Activated CD8-positive, alpha-beta memory T cell treated with anti-CD3 and anti-CD28 coated beads, Interleukin-2, amount 10 ng/mL, durations not matched to agents 7 days and 5 days (primary cell): ENCODE measurements around the gene NUTM2D. TPM values are rescaled to one million over a fixed set of nuclear protein-coding genes. Genes with fewer than 3 reads are reported as not detected.
"Not testable (repeated sequence)": the region's sequence is repeated elsewhere in the genome, so short reads cannot be mapped to it uniquely, and the experiment has no call there.

ENCODE experiments used
- ATAC-seq: fragments of 150-1000 bp; cut with Tn5 transposase; one replicate; pipeline ENCODE4 v1.10.0; 2021; ENCODE audit warnings: moderate library complexity
- CTCF ChIA-PET: fragments of 350-600 bp; sonication (Branson Sonifier 250); formaldehyde crosslinking; loops from one replicate; lab custom pipeline; 2021; ENCODE audit warnings: antibody characterized with exemption; lab: Charles Lee
- DNase-seq: peaks from one replicate; pipeline ENCODE4 v3.0.0-alpha.2; 2020
- H3K27ac Mint-ChIP-seq: one replicate; pipeline ENCODE4 v1.8.0; 2021; ENCODE audit warnings: mild to moderate bottlenecking, mixed read lengths
- H3K27me3 Mint-ChIP-seq: one replicate; pipeline ENCODE4 v1.8.0; 2021; ENCODE audit warnings: mixed read lengths
- H3K36me3 Mint-ChIP-seq: one replicate; pipeline ENCODE4 v1.8.0; 2021; ENCODE audit warnings: mild to moderate bottlenecking, mixed read lengths
- H3K4me1 Mint-ChIP-seq: one replicate; pipeline ENCODE4 v1.8.0; 2021; ENCODE audit warnings: mixed read lengths
- H3K4me3 Mint-ChIP-seq: one replicate; pipeline ENCODE4 v1.8.0; 2021; ENCODE audit warnings: mild to moderate bottlenecking, moderate library complexity, mixed read lengths
- H3K9me3 Mint-ChIP-seq: one replicate; pipeline ENCODE4 v1.8.0; 2022; ENCODE audit warnings: low read depth, mixed read lengths
- total RNA-seq, 2 experiments: library from RNA; stranded (reverse); gene quantifications; one replicate each; pipeline ENCODE4 v1.2.3, GENCODE V29; 2021

Gene NUTM2D
- total RNA-seq, 2 experiments from 2014 or later: 2.3 to 3.0 TPM

- CTCF ChIA-PET, H3K36me3 Mint-ChIP-seq, DNase-seq, ATAC-seq, H3K9me3 Mint-ChIP-seq, H3K27ac Mint-ChIP-seq, H3K4me3 Mint-ChIP-seq, H3K4me1 Mint-ChIP-seq, H3K27me3 Mint-ChIP-seq: not testable (repeated sequence)
Observed at GRCh38 chr10:87398436-87398835, 40.9 kb downstream of the NUTM2D start.

- CTCF ChIA-PET, H3K36me3 Mint-ChIP-seq, DNase-seq, H3K4me3 Mint-ChIP-seq, H3K4me1 Mint-ChIP-seq, ATAC-seq, H3K27ac Mint-ChIP-seq, H3K9me3 Mint-ChIP-seq: not testable (repeated sequence)
- peaks cover 38% of the 10 kb centered on the region for H3K27me3 Mint-ChIP-seq
Observed at GRCh38 chr10:87407516-87408467, 50.2 kb downstream of the NUTM2D start.

DNA sequence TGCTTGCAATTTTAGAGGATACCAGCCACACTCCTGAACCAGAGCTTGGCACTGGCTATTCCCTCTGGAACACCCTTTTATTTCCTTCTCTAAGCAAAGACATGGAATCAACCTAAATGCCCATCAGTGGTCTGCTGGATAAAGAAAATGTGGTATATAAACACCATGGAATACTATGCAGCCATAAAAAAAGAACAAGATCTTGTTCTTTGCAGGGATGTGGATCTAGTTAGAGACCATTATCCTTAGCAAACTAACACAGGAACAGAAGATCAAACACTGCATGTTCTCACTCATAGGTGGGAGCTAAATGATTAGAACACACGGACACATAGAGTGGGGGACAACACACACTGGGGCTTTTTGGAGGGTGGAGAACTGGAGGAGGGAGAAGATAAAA lies 56.4 kb downstream of the NUTM2D start:
- CTCF ChIA-PET, DNase-seq, H3K4me1 Mint-ChIP-seq, H3K4me3 Mint-ChIP-seq, H3K36me3 Mint-ChIP-seq, H3K27ac Mint-ChIP-seq, H3K9me3 Mint-ChIP-seq, ATAC-seq: not testable (repeated sequence)
- peaks cover 29% of the 10 kb centered on the region for H3K27me3 Mint-ChIP-seq

Other genes with a start within 250 kb of the NUTM2D start
- under 1 TPM; 0.38 to 0.49 TPM for gene NUTM2A, start 132.3 kb upstream of the NUTM2D start, total RNA-seq
- gene MINPP1, start 147.1 kb downstream of the NUTM2D start, total RNA-seq: 10 to 100 TPM in 1 of 2 experiments, 1 to 10 TPM in 1; 8.0 to 12.1 TPM